Natural killer cell treated with Interleukin-12 subunit alpha and Interleukin-12 subunit beta and Interleukin-15 and Interleukin-18, amount 100 ng/mL, for 72 hours (primary cell): ENCODE results near the gene SNX6. TPM values are rescaled to one million over a fixed set of nuclear protein-coding genes. Genes with fewer than 3 reads are reported as not detected.
"Not testable (repeated sequence)": the region's sequence is repeated elsewhere in the genome, so short reads cannot be mapped to it uniquely, and the experiment has no call there.

Source experiments
- ATAC-seq, 2 donors: fragments of 150-1000 bp; cut with Tn5 transposase in 1 of 2; sonication (Bioruptor Pico), chemical (Tn5 transposase) in 1 of 2; 2 replicates each; pipeline ENCODE4 v1.10.0; 2021
- DNase-seq: peaks from one replicate; pipeline ENCODE4 v3.0.0; 2022; ENCODE audit warnings: low spot score
- H3K27ac Mint-ChIP-seq, 2 donors: 1 replicate in 1 of 2; 2 replicates in 1 of 2; pipeline ENCODE4 v1.8.0; 2022; ENCODE audit warnings: mixed read lengths in 2 of 2, mild to moderate bottlenecking in 1 of 2, moderate library complexity in 1 of 2
- H3K27me3 Mint-ChIP-seq, 2 donors: 1 replicate in 1 of 2; 2 replicates in 1 of 2; pipeline ENCODE4 v1.8.0; 2022; ENCODE audit warnings: mixed read lengths in 2 of 2
- H3K36me3 Mint-ChIP-seq: one replicate; pipeline ENCODE4 v1.8.0; 2022; ENCODE audit warnings: mixed read lengths
- H3K4me1 Mint-ChIP-seq, 2 donors: 1 replicate in 1 of 2; 2 replicates in 1 of 2; pipeline ENCODE4 v1.8.0; 2022; ENCODE audit warnings: low read depth in 2 of 2, mixed read lengths in 2 of 2, mild to moderate bottlenecking in 1 of 2
- H3K4me3 Mint-ChIP-seq: one replicate; pipeline ENCODE4 v1.8.0; 2022; ENCODE audit warnings: mixed read lengths
- H3K9me3 Mint-ChIP-seq: 2 replicates; pipeline ENCODE4 v1.8.0; 2022; ENCODE audit warnings: mixed read lengths
- total RNA-seq, 2 donors: library from RNA; stranded (reverse); gene quantifications; one replicate each; pipeline ENCODE4 v1.2.3, GENCODE V29; 2022

Gene SNX6
- total RNA-seq: 10 to 100 TPM; 71.0 to 77.3 TPM

GRCh38 chr14:34629657-34630529, at the start of gene SNX6:
Gene SNX6, minus strand, starts transcription at chr14:34630148. Its CDS starts 32 bp downstream, at chr14:34630116.
- no peaks in the 10 kb centered on the region for H3K9me3 Mint-ChIP-seq
- peaks cover 0 to 13% of the 10 kb centered on the region in 2 donors for H3K27me3 Mint-ChIP-seq
- peaks cover 6% of the 10 kb centered on the region for H3K36me3 Mint-ChIP-seq
- peak within 1 kb of the TSS; percentile 80 to 95 for H3K27ac Mint-ChIP-seq
- DNase-seq (peak; percentile 88), ATAC-seq (peak; percentile 99 to 100)
- peaks cover 13 to 16% of the 10 kb centered on the region in 2 donors for H3K4me1 Mint-ChIP-seq
- peak within 1 kb of the TSS; percentile 92 for H3K4me3 Mint-ChIP-seq

GRCh38 chr14:34678735-34679134, 48.8 kb upstream of the SNX6 start:
- Mint-ChIP-seq H3K27me3 (no peaks in the 10 kb centered on the region), H3K36me3 (no peaks in the 10 kb centered on the region), H3K4me1 (no peaks in the 10 kb centered on the region), H3K27ac (no peak overlapping the region), H3K9me3 (no peaks in the 10 kb centered on the region), H3K4me3 (no peak overlapping the region)
- DNase-seq (no peak), ATAC-seq (no peak)

GRCh38 chr14:34678306-34678705, 48.4 kb upstream of the SNX6 start:
- no peak overlapping the region for H3K27ac Mint-ChIP-seq
- H3K4me1 Mint-ChIP-seq: no peaks in the 10 kb centered on the region
- no peaks in the 10 kb centered on the region for H3K9me3 Mint-ChIP-seq

GRCh38 chr14:34676516-34677211, 46.7 kb upstream of the SNX6 start:
- no peak overlapping the region for H3K4me3 Mint-ChIP-seq
- H3K4me1 Mint-ChIP-seq: no peaks in the 10 kb centered on the region
- no peak for DNase-seq
- H3K27ac Mint-ChIP-seq: no peak overlapping the region
- H3K9me3 Mint-ChIP-seq: no peaks in the 10 kb centered on the region
- ATAC-seq: no peak
- H3K27me3 Mint-ChIP-seq: no peaks in the 10 kb centered on the region
- no peaks in the 10 kb centered on the region for H3K36me3 Mint-ChIP-seq

More at GRCh38 chr14:34678306-34678705, 48.4 kb upstream of the SNX6 start:
- H3K4me3 Mint-ChIP-seq: no peak overlapping the region
- ATAC-seq (no peak), DNase-seq (no peak)
- H3K36me3 Mint-ChIP-seq: no peaks in the 10 kb centered on the region
- no peaks in the 10 kb centered on the region for H3K27me3 Mint-ChIP-seq

GRCh38 chr14:34673702-34674101, 43.8 kb upstream of the SNX6 start:
- Mint-ChIP-seq H3K27ac (no peak overlapping the region), H3K4me3 (no peak overlapping the region), H3K4me1 (no peaks in the 10 kb centered on the region), H3K27me3 (no peaks in the 10 kb centered on the region), H3K36me3 (no peaks in the 10 kb centered on the region), H3K9me3 (no peaks in the 10 kb centered on the region)
- DNase-seq: no peak
- no peak for ATAC-seq

GRCh38 chr14:34671716-34672115, 41.8 kb upstream of the SNX6 start:
- no peak for DNase-seq
- ATAC-seq: no peak
- no peaks in the 10 kb centered on the region for H3K36me3 Mint-ChIP-seq

GRCh38 chr14:34668111-34668510, 38.2 kb upstream of the SNX6 start:
- ATAC-seq (no peak), DNase-seq (no peak)
- H3K27me3 Mint-ChIP-seq: peaks cover 0 to 5% of the 10 kb centered on the region in 2 donors
- H3K4me3 Mint-ChIP-seq: no peak overlapping the region
- H3K36me3 Mint-ChIP-seq: no peaks in the 10 kb centered on the region
- no peak overlapping the region for H3K27ac Mint-ChIP-seq
- H3K9me3 Mint-ChIP-seq: no peaks in the 10 kb centered on the region
- no peaks in the 10 kb centered on the region for H3K4me1 Mint-ChIP-seq

More at GRCh38 chr14:34671716-34672115, 41.8 kb upstream of the SNX6 start:
- H3K9me3 Mint-ChIP-seq: no peaks in the 10 kb centered on the region
- no peak overlapping the region for H3K4me3 Mint-ChIP-seq
- H3K4me1 Mint-ChIP-seq: no peaks in the 10 kb centered on the region
- no peaks in the 10 kb centered on the region for H3K27me3 Mint-ChIP-seq
- H3K27ac Mint-ChIP-seq: no peak overlapping the region

- ATAC-seq (no peak), DNase-seq (no peak)
- no peaks in the 10 kb centered on the region for H3K4me1 Mint-ChIP-seq
- no peaks in the 10 kb centered on the region for H3K36me3 Mint-ChIP-seq
- no peak overlapping the region for H3K4me3 Mint-ChIP-seq
- no peak overlapping the region for H3K27ac Mint-ChIP-seq
- H3K9me3 Mint-ChIP-seq: no peaks in the 10 kb centered on the region
- peaks cover 3 to 6% of the 10 kb centered on the region in 2 donors for H3K27me3 Mint-ChIP-seq
Measured at GRCh38 chr14:34667007-34667406, 37.1 kb upstream of the SNX6 start.

- Mint-ChIP-seq H3K4me1 (no peaks in the 10 kb centered on the region), H3K27me3 (peaks cover 3 to 6% of the 10 kb centered on the region in 2 donors), H3K9me3 (no peaks in the 10 kb centered on the region), H3K4me3 (no peak overlapping the region), H3K27ac (no peak overlapping the region), H3K36me3 (no peaks in the 10 kb centered on the region)
- ATAC-seq: no peak
- no peak for DNase-seq
Measured at GRCh38 chr14:34665785-34666435, 36.0 kb upstream of the SNX6 start.

GRCh38 chr14:34662561-34663088, 32.7 kb upstream of the SNX6 start:
- ATAC-seq: no peak
- H3K27me3 Mint-ChIP-seq: peaks cover 3 to 6% of the 10 kb centered on the region in 2 donors
- DNase-seq: no peak
- H3K4me1 Mint-ChIP-seq: no peaks in the 10 kb centered on the region
- no peaks in the 10 kb centered on the region for H3K9me3 Mint-ChIP-seq
- H3K27ac Mint-ChIP-seq: no peak overlapping the region
- H3K4me3 Mint-ChIP-seq: no peak overlapping the region
- H3K36me3 Mint-ChIP-seq: no peaks in the 10 kb centered on the region

GRCh38 chr14:34660796-34661195, 30.8 kb upstream of the SNX6 start:
- Mint-ChIP-seq H3K4me1 (no peaks in the 10 kb centered on the region), H3K27ac (no peak overlapping the region), H3K4me3 (no peak overlapping the region), H3K27me3 (peaks cover 3 to 6% of the 10 kb centered on the region in 2 donors), H3K9me3 (no peaks in the 10 kb centered on the region), H3K36me3 (no peaks in the 10 kb centered on the region)
- DNase-seq (no peak), ATAC-seq (no peak)

GRCh38 chr14:34655959-34656358, 26.0 kb upstream of the SNX6 start:
- no peaks in the 10 kb centered on the region for H3K27me3 Mint-ChIP-seq
- no peaks in the 10 kb centered on the region for H3K4me1 Mint-ChIP-seq
- no peak overlapping the region for H3K27ac Mint-ChIP-seq
- H3K9me3 Mint-ChIP-seq: no peaks in the 10 kb centered on the region
- DNase-seq (no peak), ATAC-seq (no peak)
- no peaks in the 10 kb centered on the region for H3K36me3 Mint-ChIP-seq
- H3K4me3 Mint-ChIP-seq: no peak overlapping the region

GRCh38 chr14:34653073-34653472, 23.1 kb upstream of the SNX6 start:
- H3K36me3 Mint-ChIP-seq, H3K27ac Mint-ChIP-seq, ATAC-seq, H3K9me3 Mint-ChIP-seq, H3K27me3 Mint-ChIP-seq, H3K4me1 Mint-ChIP-seq, H3K4me3 Mint-ChIP-seq, DNase-seq: not testable (repeated sequence)
